Transverse colon (tissue), 4 donors: ENCODE data around the gene OR6C74. TPM values are rescaled to one million over a fixed set of nuclear protein-coding genes. Genes with fewer than 3 reads are reported as not detected.

ENCODE experiments used
- DNase-seq: peaks from one replicate; pipeline ENCODE4 v3.0.0-alpha.2; 2019
- H3K27ac ChIP-seq, 4 donors: fragments of 200-600 bp; sonication (generic); 2 replicates each; pipeline ENCODE4 v1.5.1; 2016 to 2018; ENCODE audit warnings: inconsistent platforms in 4 of 4
- H3K27me3 ChIP-seq: fragments of 200-600 bp; sonication (generic); 2 replicates; pipeline ENCODE4 v1.5.1; 2017; ENCODE audit warnings: inconsistent platforms
- H3K36me3 ChIP-seq, 4 donors: fragments of 200-600 bp; sonication (generic); 2 replicates each; pipeline ENCODE4 v1.5.1; 2017 to 2019; ENCODE audit warnings: inconsistent platforms in 4 of 4
- H3K4me1 ChIP-seq, 4 donors: fragments of 200-600 bp; sonication (generic); 2 replicates each; pipeline ENCODE4 v1.5.1; 2017 to 2020; ENCODE audit warnings: inconsistent platforms in 4 of 4
- H3K4me3 ChIP-seq, 4 donors: fragments of 200-600 bp; sonication (generic); 1 replicate in 1 of 4; 2 replicates in 3 of 4; pipeline versions ENCODE4 v1.5.1 to v1.6.1; 2017 to 2019; ENCODE audit warnings: inconsistent platforms in 4 of 4
- H3K9me3 ChIP-seq, 2 donors: fragments of 200-600 bp; sonication (generic); 2 replicates each; pipeline ENCODE4 v1.5.1; 2017 to 2019; ENCODE audit warnings: inconsistent platforms in 2 of 2
- EP300 ChIP-seq: sonication (generic); formaldehyde crosslinking; IDR thresholded peaks from one replicate; pipeline ENCODE4 v1.6.1; 2017; ENCODE audit warnings: antibody characterized with exemption, low read depth
- POLR2A ChIP-seq: fragments of 450-650 bp; IDR thresholded peaks from one replicate; pipeline ENCODE4 v1.6.1; 2016; ENCODE audit warnings: antibody characterized with exemption, mild to moderate bottlenecking, moderate library complexity
- POLR2AphosphoS5 ChIP-seq, 3 donors: sonication (generic); formaldehyde crosslinking; IDR thresholded peaks; one replicate each; pipeline ENCODE4 v1.6.1; 2016; ENCODE audit warnings: antibody characterized with exemption in 3 of 3
- WGBS, 2 donors: methylation state at CpG; one replicate each; pipeline ENCODE4 v1.1.5; 2018; ENCODE audit warnings: low coverage in 1 of 2; 5-methylcytosine and 5-hydroxymethylcytosine counted together
- in situ Hi-C, 4 donors: fragments of 200-750 bp; cut with MboI; loops; one replicate each; pipeline versions ENCODE4 v1.15.0 to v1.15.1; 2017; ENCODE audit warnings: low sequenced_read_pairs in 3 of 4, low pct_ligation_motif_present in 1 of 4, low pct_unique_long_range_greater_than_20kb in 1 of 4
- intact Hi-C: fragments of 100-400 bp; cut with DNase I; formaldehyde crosslinking; loops from one replicate; pipeline ENCODE4 v1.15.1; 2023; ENCODE audit warnings: low total_unique reads
- total RNA-seq, 4 donors: library from RNA; depleted of rRNA; stranded (reverse); fragments of >200 nt; gene quantifications; one replicate each; pipeline ENCODE4 v1.1.0, GENCODE V29; 2016
- TF ChIP-seq, protein P1 (sequence below), 5 experiments: fragments of 200-600 bp in 3 of 5; fragments of 450-650 bp in 2 of 5; sonication (generic) in 3 of 5; IDR thresholded peaks; 1 replicate in 2 of 5; 2 replicates in 3 of 5; pipeline ENCODE4 v1.5.1; 2016 to 2017; ENCODE audit warnings: antibody characterized with exemption in 5 of 5, inconsistent platforms in 3 of 5, mild to moderate bottlenecking in 2 of 5, moderate library complexity in 1 of 5

The OR6C74 gene
- total RNA-seq, 4 donors from 2014 or later: not detected

DNA sequence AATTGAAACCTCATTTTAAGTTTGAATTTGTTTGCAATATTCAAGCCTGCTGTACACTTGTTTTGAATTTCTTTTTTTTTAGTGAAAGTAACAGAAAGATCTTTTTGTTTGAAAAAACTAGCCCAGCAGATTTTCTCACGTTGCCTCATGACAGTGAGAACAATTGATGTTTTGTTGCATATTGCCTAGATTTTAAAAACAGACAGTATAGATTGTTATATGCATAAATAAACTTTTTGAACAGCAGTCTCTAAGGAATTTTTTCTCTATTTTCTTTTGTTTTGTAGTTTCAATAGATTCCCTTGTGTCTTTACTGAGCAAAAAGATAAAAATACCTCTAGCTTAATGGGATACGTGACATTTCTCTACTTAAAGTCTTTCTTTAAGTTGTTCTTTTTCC lies 36.6 kb downstream of the OR6C74 start:
- no peak for DNase-seq
- H3K27ac ChIP-seq: no peak overlapping the region
- intact Hi-C loops (no loop called here), in situ Hi-C loops (no loop called here)
- WGBS, 2 donors: 43 to 63% methylated on average over 2 of the region's 2 CpGs
- no peak for TF ChIP-seq POLR2A
- TF ChIP-seq, protein P1, sequence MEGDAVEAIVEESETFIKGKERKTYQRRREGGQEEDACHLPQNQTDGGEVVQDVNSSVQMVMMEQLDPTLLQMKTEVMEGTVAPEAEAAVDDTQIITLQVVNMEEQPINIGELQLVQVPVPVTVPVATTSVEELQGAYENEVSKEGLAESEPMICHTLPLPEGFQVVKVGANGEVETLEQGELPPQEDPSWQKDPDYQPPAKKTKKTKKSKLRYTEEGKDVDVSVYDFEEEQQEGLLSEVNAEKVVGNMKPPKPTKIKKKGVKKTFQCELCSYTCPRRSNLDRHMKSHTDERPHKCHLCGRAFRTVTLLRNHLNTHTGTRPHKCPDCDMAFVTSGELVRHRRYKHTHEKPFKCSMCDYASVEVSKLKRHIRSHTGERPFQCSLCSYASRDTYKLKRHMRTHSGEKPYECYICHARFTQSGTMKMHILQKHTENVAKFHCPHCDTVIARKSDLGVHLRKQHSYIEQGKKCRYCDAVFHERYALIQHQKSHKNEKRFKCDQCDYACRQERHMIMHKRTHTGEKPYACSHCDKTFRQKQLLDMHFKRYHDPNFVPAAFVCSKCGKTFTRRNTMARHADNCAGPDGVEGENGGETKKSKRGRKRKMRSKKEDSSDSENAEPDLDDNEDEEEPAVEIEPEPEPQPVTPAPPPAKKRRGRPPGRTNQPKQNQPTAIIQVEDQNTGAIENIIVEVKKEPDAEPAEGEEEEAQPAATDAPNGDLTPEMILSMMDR (IDR thresholded peaks at IDR 0.05): no peak
- no peak for TF ChIP-seq EP300
- TF ChIP-seq POLR2AphosphoS5 (IDR thresholded peaks at IDR 0.05): no peak
- no peaks in the 10 kb centered on the region for H3K4me1 ChIP-seq
- H3K36me3 ChIP-seq: no peaks in the 10 kb centered on the region
- H3K4me3 ChIP-seq: no peak overlapping the region
- H3K9me3 ChIP-seq: no peaks in the 10 kb centered on the region
- no peaks in the 10 kb centered on the region for H3K27me3 ChIP-seq

DNA sequence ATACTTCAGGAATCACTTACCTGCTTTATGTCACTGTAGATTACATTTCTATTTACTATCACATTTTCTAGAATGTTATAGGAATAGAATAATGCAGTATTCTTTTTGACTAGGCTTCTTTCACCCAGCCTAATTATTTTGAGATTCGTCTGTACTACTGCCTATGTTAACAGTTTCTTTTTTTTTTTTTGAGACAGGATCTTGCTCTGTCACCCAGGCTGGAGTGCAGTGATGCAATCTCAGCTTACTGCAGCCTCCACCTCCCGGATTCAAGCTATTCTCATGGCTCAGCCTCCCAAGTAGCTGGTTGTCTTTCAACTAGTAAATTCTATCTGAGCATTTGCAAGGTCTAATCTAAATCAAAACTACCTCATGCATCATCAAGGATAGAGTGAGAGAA lies 45.6 kb downstream of the OR6C74 start:
- WGBS, 2 donors: 40 to 44% methylated on average over 2 of the region's 2 CpGs
- Histone ChIP-seq H3K27me3 (no peaks in the 10 kb centered on the region), H3K4me1 (no peaks in the 10 kb centered on the region), H3K27ac (no peak overlapping the region), H3K36me3 (no peaks in the 10 kb centered on the region), H3K4me3 (no peak overlapping the region), H3K9me3 (no peaks in the 10 kb centered on the region)
- in situ Hi-C loops (no loop called here), intact Hi-C loops (loop anchor here (1.0 kb wide), 1 partner anchor 8 kb away; no protein-coding TSS in a partner anchor)
- no peak for DNase-seq
- TF ChIP-seq POLR2AphosphoS5 (IDR thresholded peaks at IDR 0.05) (no peak), EP300 (no peak), POLR2A (no peak)
- TF ChIP-seq, protein P1 (IDR thresholded peaks at IDR 0.05): no peak

Other genes starting within 250 kb of the OR6C74 start
- gene NEUROD4, start 224.6 kb upstream of the OR6C74 start, total RNA-seq: not detected
- gene OR9K2, start 118.2 kb upstream of the OR6C74 start, total RNA-seq: not detected
- not detected for gene OR10A7, start 23.6 kb upstream of the OR6C74 start, total RNA-seq
- gene OR6C6, start 52.0 kb downstream of the OR6C74 start, total RNA-seq: not detected
- not detected for gene OR6C1, start 69.7 kb downstream of the OR6C74 start, total RNA-seq
- gene OR6C3, start 86.1 kb downstream of the OR6C74 start, total RNA-seq: not detected
- gene OR6C75, start 118.4 kb downstream of the OR6C74 start, total RNA-seq: not detected
- not detected for gene OR6C65, start 155.9 kb downstream of the OR6C74 start, total RNA-seq
- not detected for gene OR6C76, start 181.6 kb downstream of the OR6C74 start, total RNA-seq
- under 1 TPM in 1 of 4 donors, not detected in 3; 0.60 TPM for gene OR6C2, start 199.5 kb downstream of the OR6C74 start, total RNA-seq
- gene OR6C70, start 225.5 kb downstream of the OR6C74 start, total RNA-seq: not detected
- gene OR6C68, start 247.8 kb downstream of the OR6C74 start, total RNA-seq: not detected